Inferior parietal cortex (tissue), 1 donor: ENCODE data around the gene OR6X1.

Source experiments
- DNase-seq: peaks from one replicate; pipeline ENCODE4 v3.0.0-alpha.2; 2016; ENCODE audit errors: extremely low spot score

Gene OR6X1, protein sequence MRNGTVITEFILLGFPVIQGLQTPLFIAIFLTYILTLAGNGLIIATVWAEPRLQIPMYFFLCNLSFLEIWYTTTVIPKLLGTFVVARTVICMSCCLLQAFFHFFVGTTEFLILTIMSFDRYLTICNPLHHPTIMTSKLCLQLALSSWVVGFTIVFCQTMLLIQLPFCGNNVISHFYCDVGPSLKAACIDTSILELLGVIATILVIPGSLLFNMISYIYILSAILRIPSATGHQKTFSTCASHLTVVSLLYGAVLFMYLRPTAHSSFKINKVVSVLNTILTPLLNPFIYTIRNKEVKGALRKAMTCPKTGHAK

DNA sequence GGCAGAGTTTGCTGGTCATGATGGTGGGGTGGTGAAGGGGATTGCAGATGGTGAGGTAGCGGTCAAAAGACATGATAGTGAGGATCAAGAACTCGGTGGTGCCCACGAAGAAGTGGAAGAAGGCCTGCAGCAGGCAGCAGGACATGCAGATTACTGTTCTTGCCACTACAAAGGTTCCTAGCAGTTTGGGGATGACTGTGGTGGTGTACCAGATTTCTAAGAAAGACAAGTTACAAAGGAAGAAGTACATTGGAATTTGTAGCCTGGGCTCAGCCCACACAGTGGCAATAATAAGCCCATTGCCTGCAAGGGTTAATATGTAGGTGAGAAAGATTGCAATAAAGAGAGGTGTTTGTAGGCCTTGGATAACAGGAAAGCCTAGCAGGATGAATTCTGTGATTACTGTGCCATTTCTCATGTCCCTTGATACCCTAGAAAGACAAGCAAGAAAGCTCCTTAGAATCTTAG, at the start of gene OR6X1:
TSS of gene OR6X1 (minus strand) at position 418 of the 468 bp plus-strand sequence. CDS start at position 418, 0 bp downstream.
- no peak for DNase-seq

DNA sequence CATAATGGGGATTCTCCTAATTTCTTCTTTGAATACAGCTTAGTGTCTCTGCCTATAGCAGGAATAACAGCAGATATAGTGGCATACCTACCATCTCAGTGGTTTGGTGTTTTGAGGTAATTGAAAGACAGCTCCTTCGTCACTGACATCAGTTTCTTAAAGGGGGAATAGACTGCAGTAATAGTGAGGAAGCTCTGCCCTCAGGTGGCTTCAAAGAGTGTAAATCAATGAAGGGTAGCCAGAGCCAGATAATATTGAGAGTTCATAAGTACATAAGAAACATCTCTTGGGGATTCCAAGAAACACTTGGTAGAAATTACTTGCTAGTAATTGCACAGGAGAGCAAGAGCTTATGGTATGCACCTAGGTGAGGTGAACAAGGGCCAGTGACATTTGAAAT, 47.4 kb upstream of the OR6X1 start:
- no peak for DNase-seq

DNA sequence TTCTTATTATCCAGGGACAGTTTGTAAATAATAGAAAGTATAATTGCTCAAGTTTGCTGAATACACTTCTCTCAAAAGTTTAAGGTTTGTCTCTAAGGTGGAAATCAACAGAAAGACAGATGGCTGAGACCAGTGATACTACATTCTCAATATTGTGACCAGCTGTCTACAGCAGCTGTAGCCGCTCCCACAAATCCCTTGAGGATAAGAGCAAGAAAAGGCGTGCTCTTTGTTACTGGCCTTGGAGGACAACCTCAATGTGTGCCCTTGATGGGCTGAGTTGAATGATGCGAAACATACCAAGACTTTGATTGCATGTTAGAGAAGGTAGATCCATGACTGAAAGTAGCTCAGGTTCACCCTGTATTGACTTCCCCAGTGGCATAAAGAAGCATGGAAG, 45.7 kb upstream of the OR6X1 start:
- no peak for DNase-seq

DNA sequence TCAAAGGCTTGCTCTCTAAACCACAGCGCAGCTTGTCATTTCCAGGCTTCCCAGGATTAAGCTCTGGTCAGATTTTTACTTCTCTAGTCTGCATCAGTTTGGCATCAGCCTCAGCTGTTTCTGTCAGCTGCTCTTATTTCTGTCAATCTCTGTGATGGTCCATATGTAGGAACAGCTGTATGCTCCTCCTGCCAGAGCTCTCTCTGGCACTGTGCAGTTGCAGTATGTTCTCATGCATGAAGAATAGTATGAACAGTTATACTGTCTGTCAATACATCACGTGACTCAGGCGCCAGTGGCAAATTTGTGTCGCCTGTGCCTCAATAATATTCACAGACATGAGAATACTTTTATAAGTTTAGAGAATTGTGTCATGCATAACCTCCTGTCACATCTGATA, 45.1 kb upstream of the OR6X1 start:
- no peak for DNase-seq

DNA sequence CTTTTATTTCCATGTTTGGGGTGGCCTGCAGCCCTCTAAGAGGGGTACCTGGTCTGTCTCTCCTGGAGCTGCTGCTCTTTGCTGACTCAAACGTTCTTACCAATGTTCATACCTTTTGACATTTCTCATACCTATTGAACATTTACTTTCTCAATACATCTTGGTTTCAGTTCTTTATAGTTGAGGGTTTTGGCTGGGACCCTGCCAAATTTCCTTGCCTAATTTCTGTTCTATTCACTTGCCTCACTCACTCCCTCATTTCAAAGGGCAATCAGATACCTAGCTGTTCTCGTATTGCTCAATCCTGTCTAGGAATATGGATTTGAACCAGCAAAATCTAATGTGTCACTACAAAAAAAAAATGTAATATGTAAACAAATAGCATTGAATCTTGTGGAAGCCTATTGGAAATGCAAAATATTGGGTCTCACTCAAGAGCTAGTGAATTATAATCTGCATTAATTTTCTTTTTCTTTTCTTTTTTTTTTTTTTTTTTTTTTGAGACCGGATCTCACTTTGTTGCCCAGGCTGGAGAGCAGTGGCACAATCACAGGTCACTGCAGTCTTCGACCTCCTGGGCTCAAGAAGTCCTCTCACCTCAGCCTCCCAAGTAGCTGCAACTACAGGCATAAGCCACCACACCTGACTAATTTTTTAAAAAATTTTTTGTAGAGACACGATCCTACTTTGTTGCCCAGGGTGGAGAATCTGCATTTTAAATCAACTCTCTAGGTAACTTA, 44.4 kb upstream of the OR6X1 start:
- no peak for DNase-seq

DNA sequence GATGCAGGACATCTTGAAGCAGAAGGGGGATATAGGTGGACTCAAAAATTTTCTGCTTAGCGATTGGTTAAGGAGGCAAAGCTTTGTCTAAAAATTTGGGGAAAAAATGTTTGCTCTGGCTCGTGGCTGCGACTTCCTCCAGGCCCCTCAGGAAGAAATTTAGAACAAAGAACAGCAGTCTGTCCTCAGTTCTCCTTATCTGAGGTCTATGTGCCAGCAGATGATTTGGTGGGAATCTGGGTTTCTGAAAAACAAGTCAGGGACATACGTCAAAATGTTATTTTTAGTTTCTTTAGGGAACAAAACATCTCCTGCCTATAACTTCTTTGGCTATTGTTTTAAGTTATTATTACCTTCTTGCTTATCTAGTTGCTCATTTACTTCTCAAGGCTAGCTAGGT, 43.8 kb upstream of the OR6X1 start:
- DNase-seq, result no peak

DNA sequence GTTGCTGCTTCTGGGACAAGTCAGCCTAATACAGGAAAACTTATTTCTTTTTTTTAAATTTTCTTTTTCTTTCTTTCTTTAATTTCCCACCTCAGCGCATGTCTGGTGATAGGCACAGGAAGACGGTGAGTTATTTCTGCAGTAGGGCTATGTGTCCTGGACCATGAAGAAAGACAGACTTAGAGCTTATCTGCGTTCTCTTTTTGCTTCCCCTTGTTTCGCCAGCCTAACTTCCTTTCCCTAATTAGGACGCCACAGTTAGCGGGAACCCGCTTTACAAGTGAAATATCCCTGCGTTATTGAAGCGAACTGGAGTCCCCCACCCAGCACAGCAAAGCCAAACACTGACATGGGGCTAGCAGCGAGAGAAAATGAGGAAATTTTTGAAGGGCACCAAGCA, 43.2 kb upstream of the OR6X1 start:
- DNase-seq, result no peak

DNA sequence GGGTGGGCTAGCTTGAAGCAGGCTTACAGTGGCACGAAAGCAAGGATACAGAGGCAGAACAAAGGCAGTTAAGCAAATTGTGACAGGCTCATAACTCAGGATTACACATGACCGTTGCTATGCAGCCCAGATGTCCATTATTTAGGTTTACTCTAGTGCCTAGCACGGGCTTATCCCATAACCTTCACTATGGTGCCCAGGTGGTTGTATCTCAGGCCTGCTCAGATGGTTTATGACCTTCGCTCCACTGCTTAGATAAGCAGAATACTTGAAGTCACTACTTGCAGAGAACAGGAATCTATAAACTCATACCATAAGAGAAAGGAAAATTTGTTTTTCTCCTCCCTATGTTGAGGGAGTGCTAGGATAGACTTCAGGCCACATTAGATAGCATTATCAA, 42.8 kb upstream of the OR6X1 start:
- DNase-seq, result no peak

DNA sequence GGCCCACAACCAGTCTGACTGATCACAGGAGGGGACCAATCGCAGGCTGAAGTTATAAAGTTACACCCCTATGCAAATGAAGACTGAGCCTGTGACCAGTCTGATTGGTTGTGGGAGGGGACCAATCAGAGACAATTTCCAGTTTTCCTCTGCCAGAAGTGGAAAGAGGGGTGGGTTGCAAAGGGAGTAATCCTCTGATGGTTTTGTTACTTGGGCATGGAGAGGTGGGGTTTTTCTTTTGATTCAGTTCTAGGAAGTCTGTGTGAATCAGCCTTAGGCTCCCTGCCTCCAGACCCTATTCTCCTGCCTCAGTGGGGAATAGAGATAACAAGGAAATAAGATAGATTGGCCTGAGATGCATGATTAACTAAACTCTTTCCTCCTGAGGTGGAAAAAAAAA, 41.9 kb upstream of the OR6X1 start:
- DNase-seq, result no peak

DNA sequence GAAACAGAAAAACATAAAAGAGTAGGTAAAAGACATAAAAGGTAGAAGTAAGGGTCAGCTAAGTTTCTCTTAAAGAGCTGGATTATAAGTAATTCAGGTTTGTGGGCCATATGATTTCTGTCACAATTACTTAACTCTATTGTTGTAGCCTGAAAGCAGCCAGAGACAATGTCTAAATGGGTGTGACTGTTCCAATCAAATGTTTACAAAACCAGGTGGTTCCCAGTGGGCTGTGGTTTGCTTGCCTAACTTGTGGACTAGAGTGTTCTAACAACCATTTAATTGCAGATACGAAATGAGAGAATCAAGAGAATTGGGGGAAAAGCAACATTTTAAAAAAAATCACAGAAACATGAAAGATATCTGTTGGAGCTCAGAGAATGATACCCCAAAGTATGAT, 29.2 kb upstream of the OR6X1 start:
- no peak for DNase-seq

DNA sequence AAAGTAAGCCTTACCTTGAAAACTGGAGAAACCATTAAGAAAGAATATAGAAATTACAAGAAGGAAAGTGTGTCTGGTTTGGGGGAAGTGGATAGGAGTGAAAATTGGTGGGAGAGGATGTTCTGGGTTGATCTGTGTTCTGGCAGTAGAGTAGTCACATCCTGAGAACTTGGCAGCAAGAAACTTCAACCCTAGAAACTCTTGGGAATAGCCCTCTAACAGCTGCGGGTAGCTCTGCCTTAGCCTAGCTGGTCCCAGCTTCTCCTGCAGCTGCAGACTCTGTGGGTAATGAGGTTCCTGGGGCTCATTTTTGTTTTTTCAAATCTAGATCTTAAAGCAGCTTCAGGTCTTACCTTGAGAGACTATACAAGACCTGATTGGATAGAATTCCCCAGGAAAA, 24.2 kb upstream of the OR6X1 start:
- no peak for DNase-seq

DNA sequence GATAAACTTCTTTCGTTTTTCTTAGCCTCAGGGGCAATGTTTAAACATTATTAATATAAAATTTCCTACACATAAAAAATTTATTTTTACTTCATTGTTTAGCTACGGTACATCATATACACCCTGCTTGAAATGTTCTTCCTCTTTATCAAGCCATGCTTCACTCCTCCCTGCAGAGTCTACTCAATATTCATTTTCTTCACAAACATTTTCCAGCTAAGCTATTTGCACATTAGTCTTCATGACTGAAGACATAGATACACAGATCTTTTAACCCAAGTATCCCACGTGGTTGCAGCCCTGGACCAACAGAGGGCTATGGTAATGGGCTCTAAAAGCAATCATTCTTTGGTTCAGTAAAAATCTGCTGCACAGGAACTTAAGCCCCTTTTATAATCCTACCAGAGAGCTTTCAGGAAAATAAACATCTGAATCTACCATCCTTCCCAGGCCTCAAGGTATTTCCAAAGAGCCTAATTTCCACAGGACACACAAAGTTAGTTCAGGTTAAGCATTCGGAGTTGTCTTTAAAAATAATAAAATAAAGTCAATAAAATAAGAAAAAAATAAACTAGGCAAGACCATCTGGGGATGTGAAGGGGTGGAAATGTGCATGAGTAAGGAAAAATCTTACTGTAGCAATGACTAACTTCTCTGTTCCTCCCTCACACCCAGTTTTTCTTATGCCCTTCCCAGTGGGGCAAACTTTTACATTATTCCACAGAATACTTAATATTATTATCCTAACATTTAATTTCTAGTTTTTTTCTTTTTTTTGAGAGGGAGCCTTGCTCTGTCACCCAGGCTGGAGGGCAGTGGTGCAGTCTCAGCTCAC, 21.6 kb upstream of the OR6X1 start:
- DNase-seq, result no peak

DNA sequence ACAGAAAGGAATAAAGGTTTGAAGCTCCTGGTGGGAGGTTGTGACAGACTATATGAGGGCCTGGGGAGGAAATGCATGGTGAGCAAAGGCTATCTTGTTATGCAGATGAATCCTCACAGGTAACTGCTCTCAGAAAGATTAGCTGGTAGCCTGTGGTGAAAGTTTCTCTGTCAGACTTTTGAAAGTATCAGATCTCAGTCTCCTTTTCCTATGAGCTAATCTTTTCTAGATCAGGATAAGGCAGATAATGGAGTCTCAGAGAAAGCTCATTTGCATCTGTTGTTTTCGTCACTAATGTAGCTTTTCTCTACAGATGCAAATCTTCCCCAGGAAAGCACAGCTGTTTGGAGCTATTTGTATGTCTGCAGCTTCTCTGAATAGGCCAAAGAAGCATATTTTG, 21.0 kb upstream of the OR6X1 start:
- no peak for DNase-seq

DNA sequence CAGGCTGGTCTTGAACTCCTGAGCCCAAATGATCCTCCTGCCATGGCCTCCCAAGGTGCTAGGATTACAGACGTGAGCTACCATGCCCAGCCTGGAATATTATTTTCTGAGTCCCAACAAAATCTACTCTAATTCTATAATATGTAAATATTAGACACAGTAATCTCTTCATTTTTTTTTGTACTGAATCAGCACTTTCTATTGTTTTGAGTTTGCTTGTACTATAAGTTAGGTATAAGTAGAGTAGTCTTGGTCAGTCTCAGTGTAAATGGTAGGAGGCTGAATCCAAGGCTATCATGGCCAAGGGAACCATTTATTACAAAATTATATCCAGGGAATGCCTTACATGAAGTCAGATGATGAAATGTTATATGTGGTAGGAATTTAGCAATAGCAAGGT, 19.6 kb upstream of the OR6X1 start:
- no peak for DNase-seq

DNA sequence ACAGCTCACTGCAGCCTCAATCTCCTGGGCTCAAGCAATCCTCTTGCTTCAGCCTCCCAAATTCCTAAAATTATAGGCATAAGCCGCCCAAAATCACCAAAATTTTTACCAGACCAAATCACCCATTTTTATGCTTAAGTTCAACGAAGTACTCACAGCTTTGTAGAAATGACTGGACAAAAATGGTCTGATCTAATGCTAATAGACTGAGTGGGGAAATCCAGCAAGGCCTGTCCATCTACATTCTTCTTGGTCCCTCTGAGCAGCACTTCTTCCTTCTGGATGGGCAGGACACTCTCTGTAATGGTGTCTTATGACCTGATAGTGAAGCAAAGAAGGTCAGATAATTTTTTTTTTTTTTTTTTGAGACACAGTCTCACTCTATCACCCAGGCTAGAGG, 18.7 kb upstream of the OR6X1 start:
- no peak for DNase-seq

DNA sequence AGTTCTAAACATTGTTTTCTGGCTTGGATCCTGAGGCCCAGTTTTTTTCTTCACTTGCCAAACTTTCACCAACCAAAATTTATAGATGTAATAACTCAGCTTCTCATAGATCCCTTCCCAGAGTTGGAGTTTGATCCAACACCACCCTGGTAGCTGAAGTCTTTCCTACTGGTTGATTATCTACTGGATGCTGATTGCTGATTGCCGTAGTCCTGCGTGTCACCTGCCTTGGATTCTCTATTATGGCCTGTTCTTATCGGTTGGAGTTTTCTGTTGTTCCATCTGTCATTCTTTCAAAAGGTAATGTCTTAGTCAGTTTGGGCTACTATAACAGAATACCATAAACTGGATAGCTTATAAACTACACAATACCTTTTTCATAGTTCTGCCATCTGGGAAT, 17.3 kb upstream of the OR6X1 start:
- no peak for DNase-seq

DNA sequence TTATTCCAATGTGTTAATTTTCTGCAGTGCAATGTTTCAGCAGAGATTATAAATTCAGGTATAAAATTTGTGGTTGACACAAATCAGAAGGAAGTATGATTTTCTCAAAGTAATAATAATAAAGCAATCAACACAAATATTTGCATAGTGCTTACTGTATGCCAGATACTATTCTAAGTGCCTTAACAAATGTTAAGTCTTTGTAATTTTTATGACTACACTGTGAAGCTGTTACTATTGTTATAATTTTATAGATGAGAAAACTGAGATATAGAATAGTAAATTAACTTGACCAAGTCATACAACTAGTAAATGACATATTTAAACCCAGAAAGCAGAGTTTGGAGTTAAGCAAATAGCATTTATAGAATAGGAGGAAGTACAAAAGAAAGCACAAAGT, 16.4 kb upstream of the OR6X1 start:
- no peak for DNase-seq

DNA sequence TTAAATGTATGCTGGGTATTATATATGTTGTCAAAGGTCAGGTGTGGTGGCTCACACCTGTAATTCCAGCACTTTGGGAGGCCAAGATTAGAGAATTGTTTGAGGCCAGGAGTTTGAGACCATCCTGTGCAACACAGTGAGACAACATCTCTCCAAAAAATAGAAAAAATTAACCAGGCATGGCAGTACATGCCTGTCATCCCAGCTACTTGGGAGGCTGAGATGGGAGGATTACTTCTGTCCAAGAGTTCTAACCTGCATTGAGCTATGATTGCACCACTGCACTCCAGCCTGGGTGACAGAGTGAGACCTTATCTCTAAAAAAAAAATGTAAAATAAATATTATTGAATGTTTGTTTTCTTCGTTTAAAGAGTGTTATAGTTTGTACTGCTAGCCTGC, 11.3 kb upstream of the OR6X1 start:
- DNase-seq, result no peak

DNA sequence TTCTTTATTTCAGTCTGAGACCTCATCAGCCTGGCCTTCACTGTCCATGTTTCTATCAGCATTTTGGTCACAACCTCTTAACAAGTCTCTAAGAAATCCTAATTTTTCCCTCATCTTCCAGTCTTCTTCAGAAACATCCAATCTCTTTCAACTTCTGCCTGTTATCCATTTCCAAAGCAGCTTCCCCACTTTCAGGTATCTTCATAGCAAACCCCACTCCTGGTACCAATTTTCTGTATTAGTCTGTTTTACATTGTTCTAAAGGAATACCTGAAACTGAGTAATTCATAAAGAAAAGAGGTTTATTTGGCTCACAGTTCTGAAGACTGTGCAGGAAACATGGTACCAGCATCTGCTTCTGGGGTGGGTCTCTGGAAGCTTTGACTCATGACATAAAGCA, 8.1 kb upstream of the OR6X1 start:
- no peak for DNase-seq

DNA sequence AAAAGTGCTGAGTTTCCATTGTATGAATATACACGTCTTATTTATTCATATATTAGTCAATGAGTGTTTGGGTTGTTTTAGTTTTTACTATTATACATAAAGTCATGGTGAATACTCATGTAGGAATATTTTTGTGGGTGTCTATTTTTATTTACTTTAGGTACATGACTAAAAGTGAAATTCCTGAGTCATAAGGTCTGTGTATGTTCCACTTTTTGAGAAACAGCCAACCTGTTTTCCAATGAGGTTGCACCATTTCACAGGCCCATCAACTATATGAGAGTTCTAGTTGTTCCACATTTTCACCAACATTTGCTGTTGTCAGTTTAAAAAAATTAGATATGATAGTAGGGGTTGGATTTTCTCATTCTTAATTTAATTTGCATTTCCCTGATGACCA, 6.6 kb upstream of the OR6X1 start:
- DNase-seq, result no peak

DNA sequence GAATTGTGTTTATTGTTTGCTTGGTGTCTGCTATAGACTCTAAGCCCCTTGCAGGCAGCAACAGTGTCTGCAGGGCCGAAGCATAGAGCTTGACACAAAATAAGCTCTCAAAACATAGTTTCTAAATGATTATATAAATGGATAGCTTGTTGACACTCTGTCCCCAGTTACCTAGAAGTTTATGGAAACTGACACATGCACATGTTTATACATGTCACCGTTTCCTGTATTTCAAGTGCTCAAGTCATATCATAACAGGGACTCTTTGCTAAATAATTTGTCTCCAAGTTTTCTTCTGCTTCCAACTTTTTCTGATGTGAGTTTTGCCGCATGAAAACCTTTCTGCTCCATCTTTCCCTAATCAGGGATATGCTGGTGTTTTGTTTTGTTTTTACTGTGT, 3.7 kb upstream of the OR6X1 start:
- no peak for DNase-seq

DNA sequence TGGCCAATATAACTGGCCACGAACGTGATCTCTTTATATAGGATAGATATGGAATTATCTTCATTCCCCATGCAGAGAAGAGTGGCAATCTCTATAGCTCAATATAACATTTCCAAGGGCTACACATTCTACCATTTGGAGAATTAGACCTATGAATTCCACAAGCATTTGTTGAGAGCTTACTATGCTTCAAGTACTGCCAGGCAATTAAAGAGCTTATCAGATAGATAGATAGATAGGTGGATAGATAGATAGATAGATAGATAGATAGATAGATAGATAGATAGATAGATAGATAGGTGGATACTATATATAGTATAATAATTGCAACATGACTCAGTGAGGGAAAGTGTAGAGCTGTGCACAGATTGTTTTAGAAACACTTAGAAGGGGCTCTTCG, 1.5 kb upstream of the OR6X1 start:
- DNase-seq, result no peak

DNA sequence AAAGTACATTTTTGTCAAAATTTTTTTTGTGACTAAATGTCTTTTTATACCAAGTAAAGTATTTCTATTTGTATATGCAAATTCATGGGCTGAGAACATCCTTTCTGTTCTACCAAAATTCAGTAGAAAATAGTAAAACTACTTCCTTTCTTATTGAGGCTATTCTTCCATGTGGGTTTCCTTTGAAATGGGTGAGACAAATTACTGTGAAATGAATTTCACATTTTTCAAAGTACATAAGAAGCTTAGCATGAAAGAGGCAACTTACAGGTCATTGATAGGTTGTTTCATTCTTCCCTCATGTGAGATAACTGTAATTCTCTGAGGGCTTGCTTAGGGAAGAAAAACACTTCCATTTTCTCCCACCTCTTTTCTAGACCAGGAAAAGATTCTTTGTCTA, 1.0 kb upstream of the OR6X1 start:
- no peak for DNase-seq
